A673 (cell line): ENCODE results near the gene DLG2. TPM values are rescaled to one million over a fixed set of nuclear protein-coding genes. Genes with fewer than 3 reads are reported as not detected.

Experiments
- BruUV-seq: library from RNA; stranded (reverse); fragments of 400-500 nt; replicated peaks from 2 replicates; lab custom pipeline; 2021; lab: Mats Ljungman, UMichigan
- CTCF ChIA-PET: fragments of 300-600 bp; sonication (Branson Sonifier 250); formaldehyde crosslinking; loops from one replicate; lab custom pipeline; 2022; ENCODE audit warnings: antibody characterized with exemption; lab: Charles Lee
- POLR2A ChIA-PET: fragments of 300-600 bp; sonication (Branson Sonifier 250); formaldehyde crosslinking; loops from one replicate; lab custom pipeline; 2022; ENCODE audit warnings: antibody characterized with exemption; ENCODE audit not compliant: low non-redundant PET; lab: Charles Lee
- DNase-seq: peaks from one replicate; pipeline ENCODE4 v3.0.0-alpha.2; 2015; ENCODE audit warnings: low spot score
- H3K27ac ChIP-seq: fragments of 200-600 bp; sonication (generic); 2 replicates; pipeline ENCODE4 v1.5.1; 2016; ENCODE audit warnings: mixed run types, low read depth, mild to moderate bottlenecking, mixed read lengths, antibody characterized with exemption, low read length; ENCODE audit not compliant: poor library complexity, severe bottlenecking
- H3K27me3 ChIP-seq: fragments of 200-600 bp; sonication (generic); replicated peaks from 2 replicates; pipeline ENCODE4 v1.6.1; 2017; ENCODE audit warnings: mixed run types, low read depth, mild to moderate bottlenecking, mixed read lengths, antibody characterized with exemption, low read length; ENCODE audit not compliant: insufficient read depth, poor library complexity
- H3K36me3 ChIP-seq: fragments of 200-600 bp; sonication (generic); 2 replicates; pipeline ENCODE4 v1.6.1; 2016; ENCODE audit warnings: mixed run types, mild to moderate bottlenecking, mixed read lengths, antibody characterized with exemption, low read length; ENCODE audit not compliant: insufficient read depth, poor library complexity, severe bottlenecking
- H3K4me1 ChIP-seq: fragments of 200-600 bp; sonication (generic); 2 replicates; pipeline ENCODE4 v1.6.1; 2017; ENCODE audit warnings: mixed run types, mild to moderate bottlenecking, mixed read lengths, antibody characterized with exemption, low read length; ENCODE audit not compliant: insufficient read depth, poor library complexity, severe bottlenecking
- H3K4me3 ChIP-seq: fragments of 200-600 bp; sonication (generic); 2 replicates; pipeline ENCODE4 v1.5.1; 2016; ENCODE audit warnings: low read depth, mixed run types, mild to moderate bottlenecking, mixed read lengths, low read length; ENCODE audit not compliant: poor library complexity, severe bottlenecking
- H3K9me3 ChIP-seq: fragments of 200-600 bp; sonication (generic); 2 replicates; pipeline ENCODE4 v1.6.1; 2016; ENCODE audit warnings: mixed run types, low read depth, mild to moderate bottlenecking, mixed read lengths, antibody characterized with exemption, low read length; ENCODE audit not compliant: poor library complexity, severe bottlenecking
- EZH2 ChIP-seq: fragments of 200-600 bp; sonication (generic); IDR thresholded peaks from 2 replicates; pipeline ENCODE4 v1.6.1; 2017; ENCODE audit warnings: borderline replicate concordance, low read depth, mild to moderate bottlenecking, mixed read lengths, antibody characterized with exemption, low read length; ENCODE audit not compliant: poor library complexity, severe bottlenecking
- intact Hi-C: fragments of 100-400 bp; cut with micrococcal nuclease; formaldehyde crosslinking; loops from one replicate; pipeline ENCODE4 v1.10.0; 2022; ENCODE audit not compliant: unreplicated experiment
- total RNA-seq: library from RNA; stranded (reverse); gene quantifications from 2 replicates; pipeline ENCODE4 v1.2.3, GENCODE V29; 2021
- TF ChIP-seq, protein P1 (sequence below): fragments of 300-800, 200-600 bp; sonication (generic); conservative IDR thresholded peaks from 2 replicates; pipeline ENCODE4 v1.5.1; 2017; ENCODE audit warnings: low read depth, mild to moderate bottlenecking, antibody characterized with exemption, low read length, moderate library complexity, mixed read lengths

DLG2 gene
- total RNA-seq, 1 experiment from 2014 or later: 277 TPM

GRCh38 chr11:84430661-84431060 lies 1196.5 kb downstream of the DLG2 start:
- Histone ChIP-seq H3K27me3 (no peaks in the 10 kb centered on the region), H3K27ac (no peak overlapping the region), H3K9me3 (no peaks in the 10 kb centered on the region), H3K4me1 (no peaks in the 10 kb centered on the region), H3K36me3 (no peaks in the 10 kb centered on the region), H3K4me3 (no peak overlapping the region)
- TF ChIP-seq, protein P1, sequence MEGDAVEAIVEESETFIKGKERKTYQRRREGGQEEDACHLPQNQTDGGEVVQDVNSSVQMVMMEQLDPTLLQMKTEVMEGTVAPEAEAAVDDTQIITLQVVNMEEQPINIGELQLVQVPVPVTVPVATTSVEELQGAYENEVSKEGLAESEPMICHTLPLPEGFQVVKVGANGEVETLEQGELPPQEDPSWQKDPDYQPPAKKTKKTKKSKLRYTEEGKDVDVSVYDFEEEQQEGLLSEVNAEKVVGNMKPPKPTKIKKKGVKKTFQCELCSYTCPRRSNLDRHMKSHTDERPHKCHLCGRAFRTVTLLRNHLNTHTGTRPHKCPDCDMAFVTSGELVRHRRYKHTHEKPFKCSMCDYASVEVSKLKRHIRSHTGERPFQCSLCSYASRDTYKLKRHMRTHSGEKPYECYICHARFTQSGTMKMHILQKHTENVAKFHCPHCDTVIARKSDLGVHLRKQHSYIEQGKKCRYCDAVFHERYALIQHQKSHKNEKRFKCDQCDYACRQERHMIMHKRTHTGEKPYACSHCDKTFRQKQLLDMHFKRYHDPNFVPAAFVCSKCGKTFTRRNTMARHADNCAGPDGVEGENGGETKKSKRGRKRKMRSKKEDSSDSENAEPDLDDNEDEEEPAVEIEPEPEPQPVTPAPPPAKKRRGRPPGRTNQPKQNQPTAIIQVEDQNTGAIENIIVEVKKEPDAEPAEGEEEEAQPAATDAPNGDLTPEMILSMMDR: no peak
- no peak for TF ChIP-seq EZH2
- intact Hi-C loops: no loop called here
- POLR2A ChIA-PET: no interaction called here
- CTCF ChIA-PET: no interaction called here
- no peak for DNase-seq
- BruUV-seq: no TSS peak

DNA sequence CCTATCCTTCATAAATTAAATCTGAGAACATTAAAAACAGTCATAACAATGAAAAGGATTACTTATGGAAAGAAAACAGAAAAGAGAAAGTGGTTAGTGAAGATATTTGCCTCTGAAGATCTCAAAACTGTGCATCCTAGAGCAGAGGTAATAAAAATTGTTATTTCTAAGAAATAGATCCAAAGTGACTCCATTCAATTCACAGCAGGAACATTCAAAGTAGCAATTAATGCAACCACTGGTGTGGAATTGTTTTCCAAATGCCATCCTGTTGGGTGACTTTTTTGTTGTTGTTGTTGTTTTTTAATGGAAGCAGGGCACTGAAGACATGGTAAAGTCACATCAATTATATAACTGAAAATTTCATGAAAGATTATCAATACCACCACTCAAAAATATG lies 1201.5 kb downstream of the DLG2 start:
- Histone ChIP-seq H3K27me3 (no peaks in the 10 kb centered on the region), H3K27ac (no peak overlapping the region), H3K9me3 (no peaks in the 10 kb centered on the region), H3K36me3 (no peaks in the 10 kb centered on the region), H3K4me3 (no peak overlapping the region), H3K4me1 (no peaks in the 10 kb centered on the region)
- no TSS peak for BruUV-seq
- no peak for DNase-seq
- no peak for TF ChIP-seq EZH2
- TF ChIP-seq, protein P1: no peak
- ChIA-PET POLR2A (no interaction called here), CTCF (no interaction called here)
- intact Hi-C loops: no loop called here

- H3K9me3 ChIP-seq: no peaks in the 10 kb centered on the region
- no TSS peak for BruUV-seq
Measured at GRCh38 chr11:84420271-84420670, 1206.9 kb downstream of the DLG2 start.

More at GRCh38 chr11:84420271-84420670, 1206.9 kb downstream of the DLG2 start:
- Histone ChIP-seq H3K4me1 (no peaks in the 10 kb centered on the region), H3K27ac (no peak overlapping the region), H3K27me3 (no peaks in the 10 kb centered on the region), H3K4me3 (no peak overlapping the region), H3K36me3 (no peaks in the 10 kb centered on the region)
- no peak for DNase-seq
- TF ChIP-seq EZH2: no peak
- TF ChIP-seq, protein P1: no peak
- ChIA-PET CTCF (no interaction called here), POLR2A (no interaction called here)
- intact Hi-C loops: no loop called here
